H4 (cell line): ENCODE results near the gene OSGEP. TPM values are rescaled to one million over a fixed set of nuclear protein-coding genes. Genes with fewer than 3 reads are reported as not detected.

Experiments used
- DNase-seq: peaks from one replicate; pipeline ENCODE4 v3.0.0-alpha.2; 2015; ENCODE audit warnings: low spot score
- total RNA-seq: library from RNA; depleted of rRNA; stranded (reverse); fragments of >200 nt; shearing (Covaris generic); gene quantifications from 2 replicates; pipeline ENCODE4 v1.2.3, GENCODE V29; 2014; rRNA removed

OSGEP gene
- total RNA-seq: 69.6 and 83.2 TPM in 2 replicates

DNA sequence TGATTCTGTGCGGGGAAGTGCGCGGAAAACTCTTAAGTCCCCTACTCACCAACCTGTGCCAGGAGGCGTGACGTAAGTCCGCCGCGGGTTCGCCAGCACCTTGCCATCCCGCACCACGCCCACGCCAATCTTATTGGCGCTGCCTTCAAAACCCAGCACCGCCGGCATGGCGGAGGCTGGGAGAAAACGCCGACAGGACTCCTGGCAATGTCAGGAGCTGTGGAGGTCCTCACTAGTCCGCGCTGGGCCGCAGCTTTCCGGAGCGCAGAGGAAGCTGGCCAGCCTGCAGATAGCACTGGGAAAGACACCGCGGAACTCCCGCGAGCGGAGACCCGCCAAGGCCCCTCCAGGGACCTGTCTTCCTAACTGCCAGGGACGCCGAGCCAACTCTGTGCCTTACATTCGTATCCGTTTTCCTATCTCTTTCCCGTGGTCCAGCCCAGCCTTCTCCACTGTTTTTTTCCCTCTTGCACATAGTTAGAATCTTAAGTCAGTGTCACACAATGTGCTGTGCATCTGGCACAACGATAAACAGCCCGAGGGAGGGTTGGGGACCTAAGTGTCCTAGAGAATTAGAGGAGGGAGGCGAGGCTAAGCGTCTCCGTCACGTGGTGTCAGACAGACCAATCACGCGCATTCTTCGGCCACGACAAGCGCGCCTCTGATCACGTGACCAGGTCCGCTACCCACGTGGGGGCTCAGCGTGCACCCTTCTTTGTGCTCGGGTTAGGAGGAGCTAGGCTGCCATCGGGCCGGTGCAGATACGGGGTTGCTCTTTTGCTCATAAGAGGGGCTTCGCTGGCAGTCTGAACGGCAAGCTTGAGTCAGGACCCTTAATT lies at the start of gene OSGEP, which contains the start of gene APEX1:
TSS of gene OSGEP (minus strand) at position 297 of the 839 bp plus-strand sequence. CDS start at position 168, 129 bp downstream.
TSS of gene APEX1 (plus strand) at position 711 of the 839 bp plus-strand sequence. CDS start 420 bp downstream, outside the sequence.
- peak; percentile 99 for DNase-seq

DNA sequence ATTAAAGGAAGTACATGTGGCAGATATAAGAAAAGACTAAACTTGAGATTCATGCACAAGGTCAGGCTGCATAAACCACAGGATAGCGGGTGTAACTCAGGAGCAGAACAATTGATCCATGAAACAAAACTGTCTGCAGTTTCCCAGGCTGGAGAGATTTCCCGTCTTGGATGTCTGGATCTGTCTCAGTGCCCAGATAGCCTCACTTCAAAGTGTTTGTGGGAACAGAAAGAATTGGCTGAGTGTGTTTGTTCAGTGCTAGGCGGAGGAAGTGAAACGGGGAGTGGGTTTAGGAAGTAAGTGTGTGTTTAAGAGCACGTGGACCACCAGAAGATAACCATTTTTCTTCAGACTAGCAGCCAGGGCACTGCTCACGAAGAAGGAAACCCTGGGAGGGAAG lies 49.3 kb upstream of the OSGEP start:
- no peak for DNase-seq

DNA sequence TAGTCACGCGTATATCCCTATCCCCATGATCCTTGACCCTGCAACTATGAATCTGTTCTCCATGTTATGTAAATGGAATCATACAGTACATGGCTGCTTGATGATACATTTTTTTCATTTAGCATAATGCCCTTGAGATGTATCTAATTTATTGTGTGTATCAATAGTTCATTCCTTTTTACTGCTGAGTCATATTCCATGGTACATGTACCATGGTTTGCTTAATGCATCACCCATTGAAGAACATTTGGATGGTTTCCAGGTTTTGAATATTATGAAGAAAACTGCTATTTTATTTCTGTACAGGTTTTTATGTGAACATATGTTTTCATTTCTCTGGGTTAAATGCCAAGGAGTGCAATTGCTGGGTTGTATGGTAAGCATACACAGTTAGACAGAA lies 46.7 kb upstream of the OSGEP start:
- DNase-seq: no peak

DNA sequence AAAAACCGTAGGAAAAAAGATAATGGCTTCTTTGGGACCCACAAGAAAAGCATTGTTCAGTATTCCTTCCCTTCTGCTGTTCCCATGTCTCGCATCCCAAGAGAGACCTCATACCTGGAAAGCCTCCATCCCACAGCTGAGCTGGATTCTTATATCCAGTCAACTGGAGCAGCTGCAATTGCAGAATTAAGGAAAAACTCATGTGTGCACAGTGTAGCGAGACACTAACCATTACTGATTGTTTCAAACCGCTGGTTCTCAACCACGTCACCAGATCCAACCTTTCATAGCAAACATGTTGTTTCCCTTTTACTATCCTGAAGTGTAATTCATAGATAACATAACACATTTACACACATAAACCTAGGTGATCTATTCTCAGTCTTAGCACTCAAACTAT lies 45.3 kb upstream of the OSGEP start:
- DNase-seq: no peak

GRCh38 chr14:20499108-20499507 lies 44.5 kb upstream of the OSGEP start:
- DNase-seq: peak; percentile 13

GRCh38 chr14:20498622-20499021 lies 44.0 kb upstream of the OSGEP start:
- DNase-seq: no peak

DNA sequence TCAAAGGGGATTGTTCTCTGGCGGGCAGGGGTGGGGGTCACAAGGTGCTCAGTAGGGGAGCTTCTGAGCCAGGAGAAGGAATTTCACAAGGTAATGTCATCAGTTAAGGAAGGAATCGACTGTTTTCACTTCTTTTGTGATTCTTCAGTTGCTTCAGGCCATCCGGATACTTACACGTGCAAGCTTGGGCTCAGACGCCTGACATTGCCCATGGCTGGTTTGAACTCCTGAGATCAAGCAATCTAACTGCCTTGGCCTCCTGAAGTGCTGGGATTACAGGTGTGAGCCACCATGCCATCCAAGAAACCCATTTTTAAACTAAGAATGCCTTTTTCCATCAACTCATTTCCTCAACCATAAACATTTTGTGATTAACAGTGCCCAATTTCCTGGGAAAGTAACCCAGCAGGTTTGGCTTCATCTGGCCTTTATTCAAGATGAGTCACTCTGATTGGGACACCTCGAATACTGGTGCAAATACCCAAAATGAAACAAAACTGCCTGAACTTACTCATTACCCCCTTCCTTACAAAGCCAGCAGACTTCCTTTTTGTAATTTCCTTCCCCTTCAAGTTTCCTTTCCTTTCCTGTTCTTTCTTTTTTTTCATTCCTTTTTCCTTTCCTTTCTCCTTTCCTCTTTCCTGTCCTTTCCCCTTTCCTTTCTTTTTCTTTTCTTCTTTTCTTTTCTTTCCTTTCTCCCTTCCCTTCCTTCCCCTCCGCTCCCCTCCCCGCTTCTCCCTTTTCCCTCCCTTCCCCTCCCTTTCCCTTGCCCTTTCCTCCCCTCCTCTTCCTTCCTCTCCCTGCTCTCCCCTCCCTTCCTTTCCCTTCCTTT lies 40.5 kb upstream of the OSGEP start:
- DNase-seq: peak; percentile 13

- no peak for DNase-seq
Measured at GRCh38 chr14:20493634-20494033, 39.0 kb upstream of the OSGEP start.

DNA sequence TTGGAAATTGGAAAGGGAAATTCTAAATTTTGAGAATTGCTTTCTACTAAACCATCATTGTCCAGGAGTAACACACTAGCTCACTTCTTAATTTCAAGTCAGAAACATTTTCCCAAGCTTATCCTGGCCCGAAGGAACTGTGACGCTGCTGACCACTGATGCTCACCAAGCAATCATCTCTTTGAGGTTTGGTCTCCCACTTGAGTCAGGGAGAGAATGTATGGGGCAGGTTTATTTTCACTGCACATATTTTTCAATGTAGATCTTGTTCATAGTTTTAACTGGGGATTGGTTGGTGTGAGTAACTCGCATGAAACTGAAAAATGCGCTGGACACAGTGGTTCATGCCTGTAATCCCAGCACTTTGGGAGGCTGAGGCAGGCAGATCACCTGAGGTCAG lies 37.9 kb upstream of the OSGEP start:
- DNase-seq: no peak

DNA sequence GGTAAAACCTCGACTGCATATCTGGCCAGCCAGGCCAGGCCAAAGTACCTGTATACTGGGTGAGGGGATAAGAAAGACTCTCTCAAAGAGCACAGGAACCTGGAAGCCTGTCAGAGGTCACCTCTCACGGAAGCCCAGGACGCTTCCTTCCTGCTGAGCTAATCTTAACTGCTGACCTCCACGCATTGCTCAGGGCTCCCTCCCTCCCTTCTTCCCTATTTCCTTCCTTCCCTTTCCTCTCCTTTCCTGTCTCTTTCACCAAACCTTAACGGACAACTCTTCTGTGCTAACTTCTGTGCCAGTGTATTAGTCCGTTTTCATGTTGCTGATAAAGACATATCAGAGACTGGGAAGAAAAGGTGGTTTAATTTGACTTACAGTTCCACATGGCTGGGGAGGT lies 36.0 kb upstream of the OSGEP start:
- no peak for DNase-seq

GRCh38 chr14:20489093-20489994 lies 34.7 kb upstream of the OSGEP start:
- no peak for DNase-seq

GRCh38 chr14:20487396-20487725 lies 32.7 kb upstream of the OSGEP start:
- DNase-seq: no peak

- DNase-seq: no peak
Measured at GRCh38 chr14:20486684-20487395, 32.2 kb upstream of the OSGEP start.

- DNase-seq: no peak
Measured at GRCh38 chr14:20485900-20486299, 31.3 kb upstream of the OSGEP start.

GRCh38 chr14:20482382-20482781 lies 27.8 kb upstream of the OSGEP start:
- no peak for DNase-seq

DNA sequence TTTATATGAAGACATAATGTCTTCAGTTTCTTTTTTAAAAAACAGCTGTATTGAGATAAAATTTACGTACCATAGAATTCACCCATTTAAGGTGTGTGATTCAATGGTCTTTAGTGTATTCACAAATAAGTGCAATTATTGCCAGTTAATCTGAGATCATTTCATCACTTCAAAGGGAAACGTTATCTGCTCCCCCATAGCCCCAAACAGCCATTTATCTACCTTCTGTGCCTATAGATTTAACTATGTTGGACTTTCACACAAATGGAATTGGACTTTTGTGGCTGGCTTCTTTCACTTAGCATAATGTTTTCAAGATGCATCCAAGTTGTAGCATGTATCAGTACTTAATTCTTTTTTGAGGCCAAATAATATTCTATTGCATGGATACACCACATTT lies 24.3 kb upstream of the OSGEP start:
- no peak for DNase-seq

DNA sequence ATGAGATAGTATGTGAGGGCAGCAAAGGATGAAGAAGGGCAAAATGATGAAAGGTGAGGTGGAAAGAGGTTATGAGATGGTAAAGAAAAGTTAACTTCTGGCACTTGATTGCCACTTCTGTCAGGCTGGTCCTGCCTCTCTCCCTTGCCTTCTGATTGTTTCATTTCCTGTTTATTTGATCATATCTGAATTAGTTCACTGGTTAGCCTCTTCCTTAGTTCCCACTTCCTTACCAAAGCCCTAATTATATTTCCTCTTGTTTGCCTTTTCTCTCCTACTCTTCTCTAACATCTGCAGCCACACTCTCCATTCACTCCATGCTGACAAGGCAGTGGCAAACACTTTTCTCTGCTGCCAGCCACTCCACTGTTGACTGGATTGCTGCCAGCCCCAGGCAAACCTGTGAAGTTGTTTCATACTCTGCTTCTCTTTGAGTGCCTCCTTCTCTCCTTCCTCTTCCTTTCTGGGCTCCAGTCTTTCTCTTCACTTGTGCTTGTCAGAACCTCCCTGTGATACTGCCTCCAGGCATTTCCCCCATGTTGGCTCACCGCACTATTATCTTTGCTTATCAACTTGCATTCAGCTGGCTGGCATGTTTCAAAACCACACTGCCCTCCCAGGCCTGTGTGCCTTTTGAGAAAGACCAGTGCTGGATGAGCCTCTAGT lies 22.7 kb upstream of the OSGEP start:
- DNase-seq: peak; percentile 57

GRCh38 chr14:20476776-20477175 lies 22.2 kb upstream of the OSGEP start:
- DNase-seq: no peak

GRCh38 chr14:20472536-20473169 lies 18.0 kb upstream of the OSGEP start:
- DNase-seq: no peak

- no peak for DNase-seq
Measured at GRCh38 chr14:20470603-20470901, 15.9 kb upstream of the OSGEP start.
